ENCODE results near the gene CNTNAP2.

The CNTNAP2 gene

GRCh38 chr7:147911201-147911601 is 1794.6 kb downstream of the CNTNAP2 start:
- no peak for DNase-seq

- DNase-seq = no peak
These were observed 1795.7 kb downstream of the CNTNAP2 start for GRCh38 chr7:147912291-147912690.

DNA sequence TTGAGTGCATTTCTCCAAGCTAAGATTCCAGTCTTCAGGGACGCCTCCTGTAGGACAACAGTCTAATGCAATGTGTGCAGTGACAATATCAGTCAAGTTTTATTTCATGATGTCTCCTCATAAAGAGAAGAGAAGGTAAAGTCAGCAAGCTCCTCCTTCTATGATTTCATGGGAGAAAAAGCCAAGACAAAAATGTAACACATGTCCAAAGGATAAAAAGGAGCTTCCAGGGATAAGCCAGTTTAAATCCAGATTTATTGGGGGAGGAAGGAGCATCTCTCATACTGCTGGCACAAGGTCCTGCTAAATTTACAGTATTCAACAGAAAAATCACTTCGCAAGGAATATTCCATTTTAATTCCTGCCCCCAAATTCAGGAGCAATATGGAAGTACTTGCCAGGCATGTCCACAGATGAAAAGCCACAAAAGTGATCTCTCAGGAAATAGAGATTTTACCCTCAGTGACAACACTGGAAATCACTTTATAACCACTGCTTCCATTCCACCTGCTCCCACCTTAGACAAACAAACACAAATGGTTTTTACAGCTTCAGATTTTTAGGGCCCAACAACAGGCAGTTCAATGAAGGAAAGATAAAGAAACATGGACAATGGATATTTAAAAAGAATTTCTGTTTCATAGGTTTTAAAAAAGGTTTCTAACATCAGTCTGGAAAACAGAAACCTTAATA is 1796.5 kb downstream of the CNTNAP2 start:
- no peak for DNase-seq

GRCh38 chr7:147915781-147916180 is 1799.2 kb downstream of the CNTNAP2 start:
- no peak for DNase-seq

DNA sequence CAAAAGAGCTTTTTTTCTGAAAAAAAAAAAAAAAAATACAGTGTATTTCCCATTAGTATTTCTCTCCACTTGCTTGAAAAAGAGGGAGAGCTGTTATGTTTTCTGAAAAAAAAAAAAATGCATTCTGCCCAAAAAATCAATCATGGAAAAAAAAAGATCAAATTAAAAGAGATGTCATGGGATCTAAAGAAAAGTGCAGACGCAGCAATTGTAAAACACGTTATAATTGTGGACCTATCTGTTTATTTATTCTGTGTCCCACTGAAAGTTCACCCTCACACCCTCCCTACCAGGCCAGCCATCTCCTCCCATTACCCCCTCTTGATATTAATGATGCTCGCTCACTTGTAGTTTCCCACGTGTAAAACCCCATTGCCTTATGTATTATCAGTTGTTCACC is 1800.0 kb downstream of the CNTNAP2 start:
- no peak for DNase-seq

- no peak for DNase-seq
These were observed 1807.2 kb downstream of the CNTNAP2 start for GRCh38 chr7:147923841-147924240.

DNA sequence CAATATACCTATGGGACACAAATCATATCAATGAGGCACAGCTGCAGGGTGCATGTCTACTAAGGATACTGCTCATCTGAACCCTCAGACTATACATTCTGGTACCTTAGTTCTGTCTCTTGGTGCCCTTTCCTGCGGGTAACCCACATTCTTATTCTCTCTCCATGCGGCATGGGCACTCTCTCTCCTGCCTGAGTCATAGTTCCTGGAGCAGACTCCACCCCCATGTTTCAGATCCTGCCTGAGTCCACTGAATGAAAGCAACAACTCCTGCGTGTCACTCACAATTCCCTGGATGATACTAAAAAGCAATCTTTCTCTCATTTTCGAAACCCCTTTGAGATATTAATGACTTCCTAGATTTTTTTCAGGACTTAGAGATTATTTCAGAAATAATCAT is 1820.8 kb downstream of the CNTNAP2 start:
- no peak for DNase-seq

DNA sequence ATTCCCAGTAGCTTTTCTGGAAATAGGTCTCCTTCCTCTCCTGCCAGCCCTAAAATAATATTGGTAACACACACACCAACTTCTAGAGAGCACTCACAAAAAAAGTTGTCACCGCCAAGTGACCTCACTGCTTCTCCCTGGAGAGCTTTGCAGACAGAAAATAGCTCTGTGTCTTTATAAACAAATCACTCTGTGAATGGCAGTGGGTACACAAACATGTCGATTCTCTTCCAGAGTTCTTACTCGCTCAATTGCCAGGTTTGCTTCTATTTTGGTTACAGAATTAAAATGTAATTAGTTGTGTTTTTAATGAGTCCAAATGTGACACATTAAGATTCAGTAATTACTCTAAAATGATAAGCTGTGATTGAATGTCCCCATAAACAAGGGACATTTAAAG is 1824.8 kb downstream of the CNTNAP2 start:
- DNase-seq = no peak

- DNase-seq = no peak
These were observed 1827.7 kb downstream of the CNTNAP2 start for GRCh38 chr7:147944321-147944720.

DNA sequence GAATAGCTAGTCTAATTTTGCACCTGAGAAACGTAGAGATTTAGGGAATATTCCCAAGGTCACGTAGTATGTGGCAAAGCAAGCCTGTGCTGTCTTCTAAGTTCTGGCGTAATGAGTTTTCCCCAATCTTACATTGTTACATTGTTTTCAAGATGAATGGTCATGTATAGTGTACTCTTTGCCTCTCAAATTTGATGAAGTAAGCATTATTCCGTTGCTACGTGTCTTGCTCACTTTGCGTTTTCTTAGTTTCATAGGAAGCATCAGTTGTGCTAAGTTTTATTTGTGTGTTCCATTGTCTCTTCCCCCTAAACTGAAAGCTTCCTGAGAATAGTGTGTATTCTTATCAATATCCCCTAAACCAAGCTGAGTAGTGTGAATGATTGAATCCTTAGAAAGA is 1836.3 kb downstream of the CNTNAP2 start:
- DNase-seq = no peak

- no peak for DNase-seq
These were observed 1851.5 kb downstream of the CNTNAP2 start for GRCh38 chr7:147968046-147968610.

DNA sequence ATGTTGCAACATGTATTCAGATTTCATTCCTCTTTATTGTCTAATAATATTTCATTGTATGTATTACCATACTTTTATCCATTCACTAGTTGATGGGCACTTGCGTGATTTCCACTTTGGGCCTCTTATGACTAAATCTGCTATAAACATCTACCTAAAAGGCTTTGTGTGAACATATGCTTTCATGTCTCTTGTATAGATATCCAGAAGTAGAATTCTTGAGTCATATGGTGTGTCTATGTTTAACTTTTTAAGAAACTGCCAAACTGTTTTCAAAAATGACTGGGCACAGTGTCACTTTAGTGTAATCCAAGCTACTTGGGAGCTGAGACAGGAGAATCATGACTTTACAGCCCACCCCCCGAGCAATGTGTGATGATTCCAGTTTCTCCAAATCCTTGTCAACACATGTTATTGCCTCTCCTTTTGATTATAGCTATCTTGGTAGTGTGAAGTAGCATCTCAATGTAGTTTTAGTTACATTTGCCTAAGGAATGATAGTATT is 1855.1 kb downstream of the CNTNAP2 start:
- DNase-seq = no peak

- DNase-seq = no peak
These were observed 1861.6 kb downstream of the CNTNAP2 start for GRCh38 chr7:147978201-147978600.

GRCh38 chr7:147978651-147979050 is 1862.0 kb downstream of the CNTNAP2 start:
- DNase-seq = no peak

GRCh38 chr7:147980826-147981813 is 1864.5 kb downstream of the CNTNAP2 start:
- no peak for DNase-seq

GRCh38 chr7:147982307-147982706 is 1865.7 kb downstream of the CNTNAP2 start:
- DNase-seq = no peak

DNA sequence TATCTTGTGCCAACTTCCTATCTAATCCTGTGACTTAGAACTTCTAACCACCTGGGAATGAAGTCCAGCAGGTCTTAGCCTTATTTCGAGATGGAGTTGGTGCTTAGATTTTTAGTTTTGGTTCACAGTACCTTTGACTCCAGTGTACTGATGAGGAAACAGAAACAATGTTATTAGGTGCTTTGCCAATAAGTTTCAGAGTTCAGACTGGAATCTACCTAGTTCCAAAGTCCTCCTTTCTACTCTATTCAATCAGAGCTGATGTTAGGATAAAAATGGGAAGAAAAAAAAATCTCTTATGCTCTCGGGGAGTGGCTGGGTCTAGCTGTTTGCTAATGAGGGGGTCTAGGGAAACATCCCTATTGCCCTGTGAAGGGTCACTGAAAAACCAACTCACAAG is 1867.7 kb downstream of the CNTNAP2 start:
- DNase-seq = no peak

DNA sequence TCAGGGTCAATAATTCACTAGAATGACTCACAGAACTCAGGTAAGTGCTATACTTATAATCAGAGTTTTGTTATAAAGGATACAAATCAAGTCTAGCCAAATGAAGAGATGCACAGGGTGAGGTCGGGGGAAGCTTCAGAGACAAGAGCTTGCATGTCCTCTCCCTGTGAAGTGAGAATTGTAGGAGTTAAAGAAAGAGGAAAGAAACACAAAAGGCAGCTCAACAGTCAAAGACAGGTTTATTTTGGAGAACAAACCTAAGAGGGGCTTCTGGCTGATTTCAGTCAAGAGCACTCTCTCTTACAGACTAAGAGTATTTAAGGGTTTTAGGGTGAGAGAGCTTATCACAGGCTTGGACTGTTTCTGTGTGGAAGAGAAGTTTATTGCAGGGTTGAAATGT is 1873.5 kb downstream of the CNTNAP2 start:
- DNase-seq = no peak

- no peak for DNase-seq
These were observed 1874.3 kb downstream of the CNTNAP2 start for GRCh38 chr7:147990942-147991341.

DNA sequence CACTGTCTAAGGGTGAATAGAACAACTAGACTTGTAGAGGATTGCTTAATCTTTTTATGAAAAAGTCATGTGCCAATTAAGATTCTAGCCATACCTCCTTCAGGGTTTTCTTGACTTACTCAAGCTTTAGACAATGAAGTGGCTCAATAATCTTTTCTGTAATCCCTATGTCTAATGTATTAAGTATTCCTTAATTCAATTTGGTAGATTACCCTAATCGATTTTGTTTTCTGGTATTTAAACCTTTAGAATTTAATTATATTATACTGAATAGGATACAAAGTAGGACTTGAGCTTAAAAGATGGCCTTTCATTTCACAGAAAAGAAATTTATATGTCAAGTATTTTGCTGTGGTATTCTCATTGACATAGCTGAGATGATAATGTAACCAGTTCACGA is 1876.1 kb downstream of the CNTNAP2 start:
- no peak for DNase-seq

GRCh38 chr7:147997636-147998035 is 1881.0 kb downstream of the CNTNAP2 start:
- no peak for DNase-seq

GRCh38 chr7:147999962-148000361 is 1883.4 kb downstream of the CNTNAP2 start:
- DNase-seq = no peak

- no peak for DNase-seq
These were observed 1895.2 kb downstream of the CNTNAP2 start for GRCh38 chr7:148011753-148012152.

DNA sequence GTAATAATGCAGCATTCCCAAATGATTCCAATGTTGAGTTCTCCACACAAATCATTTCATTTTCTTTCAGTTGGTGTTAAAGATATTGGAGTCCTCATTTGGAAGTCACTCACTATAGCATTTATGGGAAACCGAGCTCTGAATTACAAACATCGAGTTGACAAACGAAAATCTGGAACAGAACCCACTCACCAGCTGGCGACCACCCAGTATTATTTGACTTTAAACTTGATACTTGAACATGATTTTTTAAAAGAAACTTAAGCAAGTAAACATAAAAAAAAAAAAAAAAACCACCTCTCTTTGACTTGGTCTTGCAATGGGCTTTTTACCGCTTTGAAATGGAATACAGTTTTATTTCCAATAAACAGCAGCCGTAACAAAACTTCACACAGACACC is 1897.4 kb downstream of the CNTNAP2 start:
- no peak for DNase-seq
